Measurements from ENCODE around the gene OPA3. TPM values are rescaled to one million over a fixed set of nuclear protein-coding genes. Genes with fewer than 3 reads are reported as not detected.

The OPA3 gene
- total and polyA plus RNA-seq, 2 experiments from 2014 or later = 11.5 to 14.5 TPM

GRCh38 chr19:45485305-45486077 lies 99.1 kb downstream of the OPA3 start:
- no peaks in the 10 kb centered on the region; the same call in 1 of the 2 replicates for H3F3A ChIP-seq (replicated peaks; ENCODE audit: low read depth)
- TF ChIP-seq ETS1 (IDR thresholded peaks at IDR 0.05) (peak; percentile 97), CREB1 (CRISPR knock-in tag; IDR thresholded peaks at IDR 0.05; ENCODE audit: low read depth) (peak; percentile 56; the same call in 1 of the 2 replicates), REST (IDR thresholded peaks at IDR 0.05; ENCODE audit: unreplicated experiment) (no peak), CTCF (conservative IDR thresholded peaks at IDR 0.05; ENCODE audit: low read depth in 2 of 2) (peak; percentile 60 to 84)
- Mint-ChIP-seq H3K9me3 (no peaks in the 10 kb centered on the region), H3K27me3 (ENCODE audit: insufficient read depth, low read depth, poor library complexity) (peaks cover 5% of the 10 kb centered on the region), H3K27ac (peak overlapping the region; percentile 95), H3K36me3 (ENCODE audit: low read depth) (peaks cover 3% of the 10 kb centered on the region; the same call in 2 of the 3 replicates), H3K4me1 (peaks cover 4% of the 10 kb centered on the region), H3K4me3 (peak overlapping the region; percentile 88)
- H3K79me2 ChIP-seq (replicated peaks; ENCODE audit: insufficient read depth) = no peaks in the 10 kb centered on the region
- H4K20me1 ChIP-seq (replicated peaks; ENCODE audit: insufficient read depth) = no peaks in the 10 kb centered on the region
- no peaks in the 10 kb centered on the region for H3K27me3 ChIP-seq (ENCODE audit: insufficient read depth)
- DNase-seq (ENCODE audit: low spot score) = peak; percentile 98
- H3K4me2 ChIP-seq = peak overlapping the region; percentile 85
- H3K36me3 ChIP-seq (ENCODE audit: insufficient read depth) = no peaks in the 10 kb centered on the region
- ATAC-seq = peak; percentile 97
- H3K4me3 ChIP-seq = peak overlapping the region; percentile 62
- no peaks in the 10 kb centered on the region; the same call in 1 of the 2 replicates for H3K4me1 ChIP-seq (ENCODE audit: insufficient read depth)
- H2AFZ ChIP-seq = peak overlapping the region; percentile 94; the same call in 1 of the 2 replicates
- H3K27ac ChIP-seq (ENCODE audit: low read depth) = peak overlapping the region; percentile 69; the same call in 1 of the 2 replicates
- H3K9me2 ChIP-seq (ENCODE audit: insufficient read depth) = no peaks in the 10 kb centered on the region

- Mint-ChIP-seq H3K4me3 (peak overlapping the region; percentile 3; the same call in 1 of the 3 replicates), H3K9me3 (no peaks in the 10 kb centered on the region), H3K4me1 (peaks cover 7% of the 10 kb centered on the region), H3K36me3 (ENCODE audit: low read depth) (peaks cover 3% of the 10 kb centered on the region; the same call in 2 of the 3 replicates), H3K27ac (no peak overlapping the region), H3K27me3 (ENCODE audit: insufficient read depth, low read depth, poor library complexity) (peaks cover 10% of the 10 kb centered on the region)
- no peaks in the 10 kb centered on the region for H4K20me1 ChIP-seq (replicated peaks; ENCODE audit: insufficient read depth)
- H3K9me2 ChIP-seq (ENCODE audit: insufficient read depth) = no peaks in the 10 kb centered on the region
- H3K27me3 ChIP-seq (ENCODE audit: insufficient read depth) = no peaks in the 10 kb centered on the region
- no peak for DNase-seq (ENCODE audit: low spot score)
- H3K27ac ChIP-seq (ENCODE audit: low read depth) = 0 out of 2 replicates have a peak overlapping the region, but pooled peaks have one; percentile 69
- no peak overlapping the region for H3K4me2 ChIP-seq
- H3F3A ChIP-seq (replicated peaks; ENCODE audit: low read depth) = peaks cover 5% of the 10 kb centered on the region; the same call in 1 of the 2 replicates
- H3K4me3 ChIP-seq = no peak overlapping the region
- no peaks in the 10 kb centered on the region for H3K79me2 ChIP-seq (replicated peaks; ENCODE audit: insufficient read depth)
- no peaks in the 10 kb centered on the region for H3K36me3 ChIP-seq (ENCODE audit: insufficient read depth)
- no peak overlapping the region for H2AFZ ChIP-seq
- H3K4me1 ChIP-seq (ENCODE audit: insufficient read depth) = no peaks in the 10 kb centered on the region; the same call in 1 of the 2 replicates
- no peak for ATAC-seq
- no peak for TF ChIP-seq POLR2AphosphoS5 (IDR thresholded peaks at IDR 0.05; ENCODE audit: low read depth)
- TF ChIP-seq REST (IDR thresholded peaks at IDR 0.05; ENCODE audit: unreplicated experiment) = no peak
- no peak for TF ChIP-seq ZNF114 (CRISPR knock-in tag; IDR thresholded peaks at IDR 0.05)
- TF ChIP-seq CTCF (conservative IDR thresholded peaks at IDR 0.05; ENCODE audit: low read depth in 2 of 2) = no peak
- TF ChIP-seq ETS1 (IDR thresholded peaks at IDR 0.05) = no peak
These were observed 100.2 kb downstream of the OPA3 start for GRCh38 chr19:45484273-45484945.

Data from GM23338 (cell line).